Smooth muscle cell (in vitro differentiated cells): ENCODE measurements around the gene PUS7. TPM values are rescaled to one million over a fixed set of nuclear protein-coding genes. Genes with fewer than 3 reads are reported as not detected.
"Not testable (repeated sequence)": the region's sequence is repeated elsewhere in the genome, so short reads cannot be mapped to it uniquely, and the experiment has no call there.

ENCODE experiments used
- DNase-seq: peaks from one replicate; lab custom pipeline; 2025; ENCODE audit not compliant: unreplicated experiment; lab: John Stamatoyannopoulos, UW
- H2AFZ ChIP-seq: fragments of 200-600 bp; sonication (generic); 2 replicates; pipeline ENCODE4 v1.6.0; 2016; ENCODE audit warnings: antibody characterized with exemption, low read depth, mild to moderate bottlenecking
- H3F3A ChIP-seq: fragments of 200-600 bp; sonication (generic); 2 replicates; pipeline ENCODE4 v1.6.0; 2017; ENCODE audit warnings: antibody characterized with exemption, low read depth
- H3K27ac ChIP-seq: fragments of 200-600 bp; sonication (generic); 2 replicates; pipeline ENCODE4 v1.5.1; 2016; ENCODE audit warnings: low read depth, mild to moderate bottlenecking
- H3K27me3 ChIP-seq: fragments of 200-600 bp; sonication (generic); 2 replicates; pipeline ENCODE4 v1.6.1; 2016; ENCODE audit warnings: low read depth, mild to moderate bottlenecking
- H3K36me3 ChIP-seq: fragments of 200-600 bp; sonication (generic); 2 replicates; pipeline ENCODE4 v1.5.1; 2016; ENCODE audit warnings: low read depth
- H3K4me1 ChIP-seq: fragments of 200-600 bp; sonication (generic); 2 replicates; pipeline ENCODE4 v1.5.1; 2016; ENCODE audit warnings: low read depth
- H3K4me2 ChIP-seq: fragments of 200-600 bp; sonication (generic); 2 replicates; pipeline ENCODE4 v1.6.0; 2016; ENCODE audit warnings: mild to moderate bottlenecking
- H3K4me3 ChIP-seq: fragments of 200-600 bp; sonication (generic); 2 replicates; pipeline ENCODE4 v1.5.1; 2016; ENCODE audit warnings: mild to moderate bottlenecking
- H3K79me2 ChIP-seq: fragments of 200-600 bp; sonication (generic); 2 replicates; pipeline ENCODE4 v1.6.0; 2016; ENCODE audit warnings: low read depth, mild to moderate bottlenecking
- H3K9ac ChIP-seq: fragments of 200-600 bp; sonication (generic); 2 replicates; pipeline ENCODE4 v1.6.0; 2016; ENCODE audit warnings: low read depth
- H3K9me3 ChIP-seq: fragments of 200-600 bp; sonication (generic); replicated peaks from 2 replicates; pipeline ENCODE4 v1.5.1; 2016; ENCODE audit warnings: low read depth
- H4K20me1 ChIP-seq: fragments of 200-600 bp; sonication (generic); 2 replicates; pipeline ENCODE4 v1.6.0; 2016; ENCODE audit warnings: low read depth
- CTCF ChIP-seq: fragments of 200-600 bp; sonication (generic); IDR thresholded peaks from 2 replicates; pipeline ENCODE4 v1.5.1; 2017; ENCODE audit warnings: borderline replicate concordance, mild to moderate bottlenecking, antibody characterized with exemption; ENCODE audit not compliant: insufficient read depth, poor library complexity, severe bottlenecking
- WGBS: methylation state at CpG from one replicate; pipeline ENCODE4 v1.1.7; 2016; ENCODE audit warnings: low lambda C conversion rate; 5-methylcytosine and 5-hydroxymethylcytosine counted together
- polyA plus RNA-seq: library from polyadenylated mRNA; unstranded; fragments of >200 nt; fragmentation: Nextera tagmentation; extraction: Ambion mirVana; gene quantifications from 2 replicates; pipeline ENCODE4 v1.2.1, GENCODE V29; 2016
- total RNA-seq: library from RNA; depleted of rRNA; stranded (reverse); fragments of >200 nt; gene quantifications from 2 replicates; pipeline ENCODE4 v1.2.3, GENCODE V29; 2014

The PUS7 gene
- total and polyA plus RNA-seq, 2 experiments from 2014 or later: 6.9 to 8.0 TPM

GRCh38 chr7:105438847-105439173 is 83.3 kb downstream of the PUS7 start:
- Histone ChIP-seq H3K4me1 (no peaks in the 10 kb centered on the region), H2AFZ (no peak overlapping the region), H3K4me2 (no peak overlapping the region), H3F3A (no peaks in the 10 kb centered on the region), H3K9ac (no peak overlapping the region), H3K9me3 (no peaks in the 10 kb centered on the region), H3K4me3 (no peak overlapping the region), H3K36me3 (no peaks in the 10 kb centered on the region), H4K20me1 (no peaks in the 10 kb centered on the region), H3K79me2 (no peaks in the 10 kb centered on the region), H3K27ac (peak overlapping the region; percentile 40), H3K27me3 (no peaks in the 10 kb centered on the region)
- WGBS: 75% methylated on average over 5 of the region's 5 CpGs
- no peak for DNase-seq
- TF ChIP-seq CTCF: no peak

GRCh38 chr7:105438254-105438653 is 83.8 kb downstream of the PUS7 start:
- Histone ChIP-seq H3K4me3 (no peak overlapping the region), H3K4me1 (no peaks in the 10 kb centered on the region), H3K79me2 (no peaks in the 10 kb centered on the region), H3K9ac (no peak overlapping the region), H3F3A (no peaks in the 10 kb centered on the region), H3K9me3 (no peaks in the 10 kb centered on the region), H3K27ac (peak overlapping the region; percentile 40), H3K27me3 (no peaks in the 10 kb centered on the region), H2AFZ (no peak overlapping the region), H3K36me3 (no peaks in the 10 kb centered on the region), H3K4me2 (no peak overlapping the region), H4K20me1 (no peaks in the 10 kb centered on the region)
- 100% methylated on average over 1 of the region's 1 CpG for WGBS
- no peak for DNase-seq
- no peak for TF ChIP-seq CTCF

- H3K27ac ChIP-seq, H3K4me2 ChIP-seq, H3K4me3 ChIP-seq, H2AFZ ChIP-seq, H3K9me3 ChIP-seq, H3K4me1 ChIP-seq, DNase-seq, H3K36me3 ChIP-seq, H3F3A ChIP-seq, H3K79me2 ChIP-seq, H4K20me1 ChIP-seq, H3K27me3 ChIP-seq, H3K9ac ChIP-seq: not testable (repeated sequence)
- 92% methylated on average over 6 of the region's 6 CpGs for WGBS
Observed at GRCh38 chr7:105437356-105437755, 84.7 kb downstream of the PUS7 start.

GRCh38 chr7:105429746-105430612 is 92.1 kb downstream of the PUS7 start:
- no peaks in the 10 kb centered on the region for H3K4me1 ChIP-seq
- no peaks in the 10 kb centered on the region for H4K20me1 ChIP-seq
- no peaks in the 10 kb centered on the region for H3K9me3 ChIP-seq
- H3K9ac ChIP-seq: no peak overlapping the region
- no peaks in the 10 kb centered on the region for H3K36me3 ChIP-seq
- no peak overlapping the region for H3K4me2 ChIP-seq
- no peak overlapping the region for H3K4me3 ChIP-seq
- no peak overlapping the region for H2AFZ ChIP-seq
- no peaks in the 10 kb centered on the region for H3F3A ChIP-seq
- no peaks in the 10 kb centered on the region for H3K79me2 ChIP-seq
- no peak for DNase-seq
- H3K27me3 ChIP-seq: no peaks in the 10 kb centered on the region
- TF ChIP-seq CTCF: peak; percentile 40
- WGBS: 78% methylated on average over 4 of the region's 4 CpGs
- H3K27ac ChIP-seq: no peak overlapping the region
